KMS-11 (cell line): ENCODE results near the gene RAB31.

Experiments used
- H2AFZ ChIP-seq: fragments of 200-600 bp; sonication (generic); 2 replicates; pipeline ENCODE4 v1.6.1; 2016; ENCODE audit warnings: antibody characterized with exemption, mixed run types, low read depth
- H3K27ac ChIP-seq: fragments of 200-600 bp; sonication (generic); 2 replicates; pipeline ENCODE4 v1.6.1; 2016; ENCODE audit warnings: mild to moderate bottlenecking, mixed run types
- H3K27me3 ChIP-seq: fragments of 200-600 bp; sonication (generic); 2 replicates; pipeline ENCODE4 v1.6.1; 2017; ENCODE audit warnings: mild to moderate bottlenecking, low read depth, mixed run types, moderate library complexity; ENCODE audit not compliant: insufficient read depth
- H3K36me3 ChIP-seq: fragments of 200-600 bp; sonication (generic); 2 replicates; pipeline ENCODE4 v1.6.1; 2017; ENCODE audit warnings: mild to moderate bottlenecking, mixed run types; ENCODE audit not compliant: insufficient read depth
- H3K4me1 ChIP-seq: fragments of 200-600 bp; sonication (generic); 2 replicates; pipeline ENCODE4 v1.6.1; 2016; ENCODE audit warnings: mild to moderate bottlenecking, low read depth, mixed run types; ENCODE audit not compliant: poor library complexity, severe bottlenecking
- H3K4me2 ChIP-seq: fragments of 200-600 bp; sonication (generic); 2 replicates; pipeline ENCODE4 v1.7.0; 2016; ENCODE audit warnings: mild to moderate bottlenecking, mixed run types
- H3K4me3 ChIP-seq: fragments of 200-600 bp; sonication (generic); IDR thresholded peaks from 2 replicates; pipeline ENCODE4 v1.6.1; 2017; ENCODE audit warnings: low read depth, low read length, mixed read lengths; ENCODE audit not compliant: insufficient read depth
- H3K79me2 ChIP-seq: fragments of 200-600 bp; sonication (generic); 2 replicates; pipeline ENCODE4 v1.6.1; 2016; ENCODE audit warnings: low read depth, mixed run types; ENCODE audit not compliant: insufficient read depth
- H3K9ac ChIP-seq: fragments of 200-600 bp; sonication (generic); 2 replicates; pipeline ENCODE4 v1.6.1; 2016; ENCODE audit warnings: mild to moderate bottlenecking, mixed run types
- H4K20me1 ChIP-seq: fragments of 200-600 bp; sonication (generic); 2 replicates; pipeline ENCODE4 v1.6.1; 2016; ENCODE audit warnings: mild to moderate bottlenecking, mixed run types; ENCODE audit not compliant: insufficient read depth
- TF ChIP-seq, protein P1 (sequence below): fragments of 200-600 bp; sonication (generic); conservative IDR thresholded peaks from 2 replicates; pipeline ENCODE4 v1.6.1; 2017; ENCODE audit warnings: low read depth, mild to moderate bottlenecking, antibody characterized with exemption, low read length, moderate library complexity, mixed read lengths

RAB31 gene

DNA sequence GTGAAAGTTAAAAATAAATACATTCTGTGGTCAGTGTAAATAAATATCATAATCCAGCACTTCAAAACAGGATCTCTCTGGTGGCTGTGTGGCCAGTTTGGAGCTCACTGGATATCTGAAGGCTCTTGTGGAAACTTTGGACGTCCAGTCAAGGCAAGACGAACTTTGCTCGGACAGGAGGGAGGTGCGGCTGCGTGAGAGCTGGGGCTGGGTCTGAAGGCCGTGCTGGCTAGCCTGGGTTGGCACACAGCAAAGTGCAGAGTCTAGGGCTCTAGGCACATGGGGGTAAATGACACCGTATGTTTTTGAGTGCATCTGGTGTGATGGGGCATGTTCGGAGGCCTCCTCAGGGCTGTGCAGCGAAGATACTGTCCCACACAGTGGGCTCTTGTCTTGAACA is 98.8 kb downstream of the RAB31 start:
- Histone ChIP-seq H3K4me1 (peaks cover 32% of the 10 kb centered on the region), H4K20me1 (no peaks in the 10 kb centered on the region), H3K9ac (no peak overlapping the region), H3K27me3 (no peaks in the 10 kb centered on the region), H3K27ac (no peak overlapping the region), H3K4me3 (no peak overlapping the region), H3K4me2 (no peak overlapping the region), H3K36me3 (no peaks in the 10 kb centered on the region), H2AFZ (no peak overlapping the region), H3K79me2 (no peaks in the 10 kb centered on the region)
- TF ChIP-seq, protein P1, sequence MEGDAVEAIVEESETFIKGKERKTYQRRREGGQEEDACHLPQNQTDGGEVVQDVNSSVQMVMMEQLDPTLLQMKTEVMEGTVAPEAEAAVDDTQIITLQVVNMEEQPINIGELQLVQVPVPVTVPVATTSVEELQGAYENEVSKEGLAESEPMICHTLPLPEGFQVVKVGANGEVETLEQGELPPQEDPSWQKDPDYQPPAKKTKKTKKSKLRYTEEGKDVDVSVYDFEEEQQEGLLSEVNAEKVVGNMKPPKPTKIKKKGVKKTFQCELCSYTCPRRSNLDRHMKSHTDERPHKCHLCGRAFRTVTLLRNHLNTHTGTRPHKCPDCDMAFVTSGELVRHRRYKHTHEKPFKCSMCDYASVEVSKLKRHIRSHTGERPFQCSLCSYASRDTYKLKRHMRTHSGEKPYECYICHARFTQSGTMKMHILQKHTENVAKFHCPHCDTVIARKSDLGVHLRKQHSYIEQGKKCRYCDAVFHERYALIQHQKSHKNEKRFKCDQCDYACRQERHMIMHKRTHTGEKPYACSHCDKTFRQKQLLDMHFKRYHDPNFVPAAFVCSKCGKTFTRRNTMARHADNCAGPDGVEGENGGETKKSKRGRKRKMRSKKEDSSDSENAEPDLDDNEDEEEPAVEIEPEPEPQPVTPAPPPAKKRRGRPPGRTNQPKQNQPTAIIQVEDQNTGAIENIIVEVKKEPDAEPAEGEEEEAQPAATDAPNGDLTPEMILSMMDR = no peak

DNA sequence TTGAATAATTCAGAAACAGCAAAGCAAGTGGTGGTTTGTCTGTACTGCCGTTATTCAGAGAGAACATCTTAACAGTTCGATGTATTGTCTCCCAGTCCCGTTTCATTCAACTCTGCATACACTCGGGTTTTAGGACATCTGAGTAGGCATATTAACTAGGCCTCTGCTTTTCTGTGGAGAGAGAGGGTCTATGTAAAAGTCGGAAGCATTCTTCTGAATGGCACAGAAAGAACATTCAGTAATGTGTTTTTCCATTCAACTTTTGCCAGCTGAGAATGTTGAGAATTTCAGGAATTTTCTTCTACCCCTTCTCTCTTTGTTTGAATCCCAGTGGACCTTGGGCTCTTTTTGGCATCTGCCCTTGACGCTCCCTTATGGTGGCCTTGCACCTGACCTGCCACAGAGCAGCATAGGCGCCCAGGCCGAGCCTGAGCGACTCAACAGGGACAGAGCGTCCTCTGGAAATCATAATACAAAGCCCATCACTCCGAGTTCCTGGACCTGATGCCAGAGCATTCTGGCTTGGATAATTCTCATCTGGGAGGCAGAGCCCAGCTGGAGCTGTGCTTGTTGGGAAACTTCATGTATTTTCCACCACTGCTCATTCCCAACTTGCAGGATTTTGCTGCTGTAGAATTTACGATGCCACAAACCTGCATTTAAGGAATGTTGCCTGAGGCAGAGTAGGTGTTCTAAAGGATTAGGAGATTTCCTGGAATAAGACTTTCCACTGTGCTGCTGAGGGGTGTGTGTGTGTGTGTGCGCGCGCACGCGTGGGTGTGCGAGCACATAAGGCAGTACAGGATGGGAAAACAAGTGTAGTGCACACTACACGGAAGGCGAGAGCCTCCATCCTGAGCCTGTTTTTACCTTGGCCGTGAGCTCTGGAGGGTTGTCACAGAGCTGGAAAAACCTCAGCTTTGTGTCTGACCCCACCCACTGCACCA is 100.5 kb downstream of the RAB31 start:
- Histone ChIP-seq H3K9ac (no peak overlapping the region), H2AFZ (no peak overlapping the region), H3K4me2 (no peak overlapping the region), H3K27me3 (no peaks in the 10 kb centered on the region), H3K79me2 (no peaks in the 10 kb centered on the region), H3K27ac (no peak overlapping the region), H3K4me3 (no peak overlapping the region), H3K36me3 (no peaks in the 10 kb centered on the region), H4K20me1 (no peaks in the 10 kb centered on the region), H3K4me1 (peaks cover 19% of the 10 kb centered on the region)
- TF ChIP-seq, protein P1 = no peak

DNA sequence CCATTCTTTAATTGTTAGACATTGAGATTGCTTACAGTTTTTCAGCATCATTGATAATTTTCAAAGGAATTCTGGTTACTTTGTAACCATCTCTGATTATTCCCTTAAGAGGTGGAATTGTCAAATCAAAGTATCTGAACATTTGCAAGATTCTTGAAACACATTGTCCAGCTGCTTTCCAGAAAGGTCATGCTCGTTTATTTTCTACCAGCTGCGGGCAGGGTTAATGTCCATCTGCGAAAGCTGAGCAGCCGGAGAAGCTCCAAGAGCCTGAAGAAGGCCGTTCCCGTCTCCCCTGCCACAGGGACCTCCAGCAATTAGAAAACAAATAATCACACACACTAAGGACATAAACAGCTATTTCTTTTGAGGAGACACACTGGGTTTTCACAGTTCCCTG is 101.6 kb downstream of the RAB31 start:
- H4K20me1 ChIP-seq = no peaks in the 10 kb centered on the region
- TF ChIP-seq, protein P1 = no peak
- peaks cover 9% of the 10 kb centered on the region for H3K4me1 ChIP-seq
- H3K9ac ChIP-seq = no peak overlapping the region
- no peak overlapping the region for H3K4me2 ChIP-seq
- no peak overlapping the region for H3K27ac ChIP-seq
- H3K27me3 ChIP-seq = no peaks in the 10 kb centered on the region
- no peak overlapping the region for H3K4me3 ChIP-seq
- H3K79me2 ChIP-seq = no peaks in the 10 kb centered on the region
- H3K36me3 ChIP-seq = no peaks in the 10 kb centered on the region
- no peak overlapping the region for H2AFZ ChIP-seq

DNA sequence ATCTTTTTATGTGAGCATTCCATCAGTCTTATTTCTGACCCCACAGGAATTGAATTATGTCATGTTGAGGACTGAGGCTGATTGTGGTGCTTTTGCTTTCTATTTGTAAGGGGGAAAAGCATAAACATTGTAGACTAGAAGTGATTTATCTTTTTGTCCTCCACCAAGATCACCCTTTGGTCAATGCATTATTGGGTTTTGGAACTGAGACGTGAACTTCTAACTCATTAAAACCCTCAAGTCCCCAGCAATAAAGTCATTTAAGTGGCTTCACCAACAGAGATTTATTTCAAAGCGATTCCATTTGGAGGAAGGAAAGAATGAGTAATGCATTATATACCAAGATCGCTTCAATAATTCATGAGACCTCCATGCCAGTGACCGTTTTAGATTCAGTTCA is 102.2 kb downstream of the RAB31 start:
- Histone ChIP-seq H2AFZ (no peak overlapping the region), H3K4me2 (no peak overlapping the region), H3K79me2 (no peaks in the 10 kb centered on the region), H3K36me3 (no peaks in the 10 kb centered on the region), H3K27ac (no peak overlapping the region), H3K4me3 (no peak overlapping the region), H3K9ac (no peak overlapping the region), H4K20me1 (no peaks in the 10 kb centered on the region), H3K27me3 (no peaks in the 10 kb centered on the region), H3K4me1 (peaks cover 3% of the 10 kb centered on the region)
- TF ChIP-seq, protein P1 = no peak
